Measurements from ENCODE around the gene DIAPH2. TPM values are rescaled to one million over a fixed set of nuclear protein-coding genes. Genes with fewer than 3 reads are reported as not detected.
A peak's percentile ranks its signal among the peaks of the same experiment; 100 is the strongest.

The DIAPH2 gene
- polyA plus RNA-seq (2011; rRNA removed) (3.1 and 5.9 TPM in 2 replicates), polyA minus RNA-seq (2011; rRNA and poly(A)+ RNA removed) (8.1 and 8.8 TPM in 2 replicates)

DNA sequence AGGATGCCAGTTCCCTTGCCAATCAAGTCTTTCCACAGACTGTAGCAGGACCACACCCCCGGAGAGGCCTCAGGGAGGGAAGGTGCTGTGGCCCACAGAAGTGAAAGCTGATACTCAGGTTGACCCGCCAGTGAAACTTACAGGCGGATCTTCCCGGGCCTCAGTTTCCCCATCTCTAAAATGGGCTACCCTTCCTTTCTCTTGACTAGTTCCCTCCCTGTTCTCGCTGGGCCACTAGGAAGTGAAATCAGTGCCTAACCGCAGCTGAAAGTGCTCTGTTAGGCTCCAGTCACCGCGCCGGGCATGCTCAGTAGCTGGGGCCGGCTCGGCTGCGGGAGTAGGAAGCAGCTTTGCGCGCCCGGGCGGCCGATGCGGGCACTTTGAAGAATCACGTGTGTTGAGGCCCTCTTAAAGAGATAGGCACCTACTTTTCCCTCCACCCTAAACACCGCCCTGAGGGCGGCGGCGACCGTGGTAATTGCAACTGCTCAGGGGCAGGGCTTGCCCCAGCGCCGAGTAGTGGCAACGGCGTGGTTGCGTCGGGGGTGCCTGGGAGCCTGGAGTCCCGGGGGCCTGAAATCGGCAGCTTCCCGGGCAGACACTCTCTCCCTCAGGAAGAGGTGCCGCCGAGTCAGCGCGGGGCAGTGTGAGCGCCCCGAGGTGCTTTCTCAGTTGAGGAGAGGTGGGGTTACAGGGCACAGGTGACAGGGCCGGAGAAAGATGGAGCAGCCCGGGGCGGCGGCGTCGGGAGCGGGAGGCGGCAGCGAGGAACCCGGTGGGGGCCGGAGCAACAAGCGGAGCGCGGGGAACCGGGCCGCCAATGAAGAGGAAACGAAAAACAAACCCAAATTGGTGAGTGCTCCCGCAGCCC lies at the start of gene DIAPH2:
DIAPH2 (plus strand) TSS at position 504 of the 871 bp plus-strand sequence.
- ChIA-PET CTCF (no interaction called here), POLR2A (interaction anchor here (0.6 kb wide), 1 partner anchor 8 kb away, joined by 6 read pairs; no protein-coding TSS in a partner anchor)
- DNase-seq (ENCODE audit: low read depth), result peak; percentile 19
- Histone ChIP-seq H3K27me3 (ENCODE audit: control insufficient read depth, insufficient read depth, low read length) (no peaks in the 10 kb centered on the region), H3K4me3 (ENCODE audit: low read depth, low read length) (peak within 1 kb of the TSS; percentile 72), H3K36me3 (ENCODE audit: control insufficient read depth, insufficient read depth, low read length) (no peaks in the 10 kb centered on the region)
- TF ChIP-seq, protein P1, sequence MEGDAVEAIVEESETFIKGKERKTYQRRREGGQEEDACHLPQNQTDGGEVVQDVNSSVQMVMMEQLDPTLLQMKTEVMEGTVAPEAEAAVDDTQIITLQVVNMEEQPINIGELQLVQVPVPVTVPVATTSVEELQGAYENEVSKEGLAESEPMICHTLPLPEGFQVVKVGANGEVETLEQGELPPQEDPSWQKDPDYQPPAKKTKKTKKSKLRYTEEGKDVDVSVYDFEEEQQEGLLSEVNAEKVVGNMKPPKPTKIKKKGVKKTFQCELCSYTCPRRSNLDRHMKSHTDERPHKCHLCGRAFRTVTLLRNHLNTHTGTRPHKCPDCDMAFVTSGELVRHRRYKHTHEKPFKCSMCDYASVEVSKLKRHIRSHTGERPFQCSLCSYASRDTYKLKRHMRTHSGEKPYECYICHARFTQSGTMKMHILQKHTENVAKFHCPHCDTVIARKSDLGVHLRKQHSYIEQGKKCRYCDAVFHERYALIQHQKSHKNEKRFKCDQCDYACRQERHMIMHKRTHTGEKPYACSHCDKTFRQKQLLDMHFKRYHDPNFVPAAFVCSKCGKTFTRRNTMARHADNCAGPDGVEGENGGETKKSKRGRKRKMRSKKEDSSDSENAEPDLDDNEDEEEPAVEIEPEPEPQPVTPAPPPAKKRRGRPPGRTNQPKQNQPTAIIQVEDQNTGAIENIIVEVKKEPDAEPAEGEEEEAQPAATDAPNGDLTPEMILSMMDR (IDR thresholded peaks at IDR 0.05; ENCODE audit: insufficient read depth, low read depth, low read length), result peak; percentile 29; the same call in 1 of the 2 replicates

- H3K4me3 ChIP-seq (ENCODE audit: low read depth, low read length), result no peak overlapping the region
- no peak for DNase-seq (ENCODE audit: low read depth)
- H3K27me3 ChIP-seq (ENCODE audit: control insufficient read depth, insufficient read depth, low read length), result no peaks in the 10 kb centered on the region
- no peaks in the 10 kb centered on the region for H3K36me3 ChIP-seq (ENCODE audit: control insufficient read depth, insufficient read depth, low read length)
- TF ChIP-seq, protein P1 (IDR thresholded peaks at IDR 0.05; ENCODE audit: insufficient read depth, low read depth, low read length), result no peak
- POLR2A ChIA-PET, result no interaction called here
- CTCF ChIA-PET, result no interaction called here
Observed at GRCh38 chrX:96650023-96650422, 34.6 kb upstream of the DIAPH2 start.

GRCh38 chrX:96655947-96656623 lies 28.6 kb upstream of the DIAPH2 start:
- Histone ChIP-seq H3K4me3 (ENCODE audit: low read depth, low read length) (no peak overlapping the region), H3K36me3 (ENCODE audit: control insufficient read depth, insufficient read depth, low read length) (no peaks in the 10 kb centered on the region), H3K27me3 (ENCODE audit: control insufficient read depth, insufficient read depth, low read length) (no peaks in the 10 kb centered on the region)
- ChIA-PET POLR2A (no interaction called here), CTCF (no interaction called here)
- TF ChIP-seq, protein P1 (IDR thresholded peaks at IDR 0.05; ENCODE audit: insufficient read depth, low read depth, low read length), result no peak
- DNase-seq (ENCODE audit: low read depth), result no peak

DNA sequence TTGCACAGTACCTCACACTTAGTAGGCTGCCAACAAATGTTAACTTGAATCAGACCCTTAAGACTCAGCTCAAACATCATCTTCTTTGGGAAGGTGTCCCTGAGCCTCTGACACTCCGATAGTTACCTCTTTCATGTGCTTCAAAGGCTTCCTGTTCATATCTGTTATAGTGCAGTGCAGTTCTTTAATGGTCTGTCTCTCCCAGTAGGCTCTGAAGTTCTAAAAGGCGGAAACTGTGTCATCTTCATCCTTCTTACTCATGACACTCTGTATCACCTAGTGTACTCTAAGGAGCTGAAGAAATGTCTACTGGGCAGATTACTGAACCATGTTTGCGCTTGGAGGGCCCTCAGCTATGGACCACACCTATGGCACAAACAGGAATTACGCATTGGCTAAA lies 2.1 kb upstream of the DIAPH2 start:
- ChIA-PET CTCF (interaction anchor here (0.9 kb wide), 1 partner anchor 25 kb away, joined by 3 read pairs; no protein-coding TSS in a partner anchor), POLR2A (no interaction called here)
- no peaks in the 10 kb centered on the region for H3K36me3 ChIP-seq (ENCODE audit: control insufficient read depth, insufficient read depth, low read length)
- no peak overlapping the region for H3K4me3 ChIP-seq (ENCODE audit: low read depth, low read length)
- H3K27me3 ChIP-seq (ENCODE audit: control insufficient read depth, insufficient read depth, low read length), result no peaks in the 10 kb centered on the region
- TF ChIP-seq, protein P1 (IDR thresholded peaks at IDR 0.05; ENCODE audit: insufficient read depth, low read depth, low read length), result no peak
- no peak for DNase-seq (ENCODE audit: low read depth)

- H3K27me3 ChIP-seq (ENCODE audit: control insufficient read depth, insufficient read depth, low read length), result no peaks in the 10 kb centered on the region
- H3K4me3 ChIP-seq (ENCODE audit: low read depth, low read length), result peak overlapping the region; percentile 72
- ChIA-PET CTCF (no interaction called here), POLR2A (interaction anchor here (0.6 kb wide), 1 partner anchor 8 kb away, joined by 6 read pairs; no protein-coding TSS in a partner anchor)
- H3K36me3 ChIP-seq (ENCODE audit: control insufficient read depth, insufficient read depth, low read length), result no peaks in the 10 kb centered on the region
- DNase-seq (ENCODE audit: low read depth), result no peak
- TF ChIP-seq, protein P1 (IDR thresholded peaks at IDR 0.05; ENCODE audit: insufficient read depth, low read depth, low read length), result no peak
Observed at GRCh38 chrX:96683997-96684338, 674 bp upstream of the DIAPH2 start.
